NCI-H128 (cell line): Measurements from ENCODE around the gene STARD7.
"Not testable (repeated sequence)": the region's sequence is repeated elsewhere in the genome, so short reads cannot be mapped to it uniquely, and the experiment has no call there.

ENCODE experiments used
- DNase-seq: peaks from one replicate; lab custom pipeline; 2025; ENCODE audit not compliant: unreplicated experiment; lab: John Stamatoyannopoulos, UW

Gene STARD7

DNA sequence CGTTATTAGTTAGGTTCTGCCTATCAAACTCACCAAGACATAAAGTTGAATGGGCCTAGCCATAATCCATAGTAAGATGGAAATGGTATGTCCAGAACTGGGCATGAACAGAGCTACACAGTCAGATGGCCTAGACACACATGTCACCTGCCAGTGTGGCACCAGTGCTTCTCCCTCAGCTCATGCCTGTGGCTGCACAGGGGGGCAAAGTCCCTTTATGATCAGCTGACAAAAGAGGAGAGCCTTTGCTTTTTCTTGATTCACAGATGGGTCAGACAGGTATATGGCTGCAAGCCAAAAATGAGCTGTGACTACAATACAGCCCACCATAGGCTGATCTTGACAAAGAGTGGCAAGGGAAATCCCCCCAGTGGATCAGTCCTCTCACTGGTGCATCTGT, 28.3 kb upstream of the STARD7 start:
- no peak for DNase-seq

DNA sequence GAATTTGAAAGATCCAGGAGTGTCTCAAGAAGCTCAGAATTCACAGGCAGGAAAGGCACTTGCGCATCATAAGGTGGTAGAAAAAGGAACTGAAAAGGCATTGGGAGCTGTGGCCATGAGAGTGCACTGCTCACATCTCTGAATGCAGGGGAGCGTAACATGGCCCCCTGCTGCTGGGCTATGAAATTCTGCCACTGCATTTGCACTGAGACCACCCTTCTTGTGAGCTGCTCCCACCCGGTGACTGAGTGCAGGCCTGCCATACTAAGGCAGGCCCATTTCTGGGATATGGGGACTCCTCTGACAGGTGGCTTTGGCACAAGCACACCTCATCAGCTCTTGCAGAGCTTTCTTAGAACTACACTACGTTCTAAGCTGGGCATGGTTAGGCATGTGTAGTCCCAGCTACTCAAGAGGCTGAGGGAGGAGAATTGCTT, 25.3 kb upstream of the STARD7 start:
- DNase-seq, result no peak

DNA sequence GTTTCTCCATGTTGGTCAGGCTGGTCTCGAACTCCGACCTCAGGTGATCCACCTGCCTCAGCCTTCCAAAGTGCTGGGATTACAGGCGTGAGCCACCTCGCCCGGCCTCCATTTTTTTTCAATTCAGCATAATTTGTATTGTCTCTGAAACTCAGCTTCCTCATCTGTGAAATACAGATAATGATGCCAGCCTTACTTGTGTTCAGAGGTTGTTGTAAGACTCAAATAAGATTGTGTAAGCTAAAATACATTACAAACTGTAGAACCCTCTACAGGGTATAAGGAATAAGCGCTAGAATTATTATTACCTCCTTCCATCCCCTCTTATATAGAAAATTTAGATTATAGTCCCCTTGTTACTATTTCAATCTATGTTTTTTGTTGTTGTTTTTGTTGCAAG, 24.8 kb upstream of the STARD7 start:
- no peak for DNase-seq

DNA sequence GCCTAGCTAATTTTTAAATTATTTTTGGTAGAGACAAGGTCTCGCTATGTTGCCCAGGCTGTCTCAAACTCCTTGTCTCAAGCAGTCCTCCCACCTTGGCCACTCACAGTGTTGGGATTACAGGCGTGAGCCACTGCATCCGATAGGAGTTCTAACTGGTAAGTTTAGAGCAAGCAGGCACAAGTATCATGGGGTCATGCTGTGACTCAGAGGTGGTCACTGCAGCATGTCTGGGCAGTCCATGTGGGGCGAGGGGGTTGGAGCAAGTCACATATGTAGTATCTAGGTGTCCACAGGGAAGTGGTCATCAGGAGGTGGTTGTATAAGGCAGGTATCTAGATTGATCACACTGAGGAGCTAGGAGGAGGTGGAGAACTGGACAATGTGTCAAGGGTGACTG, 22.7 kb upstream of the STARD7 start:
- DNase-seq, result no peak

DNA sequence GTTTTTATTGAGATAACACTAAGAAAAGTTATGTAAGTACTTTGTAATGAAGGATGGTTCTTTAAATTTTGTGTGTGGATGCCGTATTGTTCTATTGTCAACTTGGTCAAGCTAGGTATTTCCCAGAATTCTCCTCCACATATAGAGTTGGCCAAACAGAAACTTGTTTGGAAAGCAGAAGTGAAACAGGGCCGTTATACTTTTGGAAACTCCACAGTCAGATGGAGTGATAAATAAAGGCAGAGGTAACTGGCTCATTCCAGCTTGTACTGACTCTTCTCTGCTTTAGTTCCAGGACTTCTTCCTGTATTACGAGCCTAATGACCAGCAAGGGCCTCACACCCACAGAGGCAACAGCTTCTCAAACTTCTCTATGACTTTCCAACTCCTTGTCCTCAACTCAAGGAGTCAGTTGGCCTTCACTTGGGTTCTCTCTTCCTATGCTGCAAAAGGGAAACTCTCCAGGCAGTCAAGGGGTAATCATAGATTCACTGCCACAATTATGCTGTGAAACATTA, 16.4 kb upstream of the STARD7 start:
- no peak for DNase-seq

DNA sequence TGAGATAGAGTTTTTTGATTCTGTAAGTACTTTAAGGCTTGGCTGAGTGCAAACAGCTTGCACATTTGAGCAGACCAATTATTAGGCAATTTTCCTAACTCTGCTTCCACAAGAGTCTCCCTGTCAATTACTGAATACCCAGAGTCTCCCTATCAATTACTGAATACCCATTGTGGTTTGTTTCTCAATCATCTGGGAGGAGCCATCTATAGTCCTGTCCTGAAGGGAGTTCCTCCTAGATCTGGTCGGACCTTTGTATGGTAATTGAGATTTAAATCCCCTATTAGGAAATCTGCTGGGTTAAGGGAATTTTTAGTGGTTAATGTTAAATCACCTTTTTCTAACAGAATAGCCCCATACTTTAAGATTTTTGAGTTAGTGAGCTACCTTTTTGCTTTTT, 12.5 kb upstream of the STARD7 start:
- not testable (repeated sequence) for DNase-seq

DNA sequence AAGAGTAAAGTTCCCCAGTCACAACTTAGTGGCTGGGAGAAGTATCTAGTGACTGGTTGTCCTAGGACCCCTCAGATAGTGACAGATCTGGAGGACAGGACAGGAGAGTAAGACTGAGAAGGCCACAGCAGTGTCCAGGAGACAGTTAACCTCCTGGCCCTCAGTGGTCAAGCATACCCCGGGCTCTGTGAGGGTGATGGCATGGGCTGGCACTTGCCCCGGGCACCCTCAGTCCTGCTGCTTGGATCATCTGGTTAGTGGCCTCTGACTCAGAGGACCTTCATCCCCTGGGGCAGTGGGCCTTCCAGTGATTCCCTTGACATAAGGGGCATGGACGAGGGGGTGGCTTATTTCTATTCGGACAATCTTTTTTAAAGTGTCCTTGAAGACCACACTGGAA, 11.3 kb upstream of the STARD7 start:
- not testable (repeated sequence) for DNase-seq

DNA sequence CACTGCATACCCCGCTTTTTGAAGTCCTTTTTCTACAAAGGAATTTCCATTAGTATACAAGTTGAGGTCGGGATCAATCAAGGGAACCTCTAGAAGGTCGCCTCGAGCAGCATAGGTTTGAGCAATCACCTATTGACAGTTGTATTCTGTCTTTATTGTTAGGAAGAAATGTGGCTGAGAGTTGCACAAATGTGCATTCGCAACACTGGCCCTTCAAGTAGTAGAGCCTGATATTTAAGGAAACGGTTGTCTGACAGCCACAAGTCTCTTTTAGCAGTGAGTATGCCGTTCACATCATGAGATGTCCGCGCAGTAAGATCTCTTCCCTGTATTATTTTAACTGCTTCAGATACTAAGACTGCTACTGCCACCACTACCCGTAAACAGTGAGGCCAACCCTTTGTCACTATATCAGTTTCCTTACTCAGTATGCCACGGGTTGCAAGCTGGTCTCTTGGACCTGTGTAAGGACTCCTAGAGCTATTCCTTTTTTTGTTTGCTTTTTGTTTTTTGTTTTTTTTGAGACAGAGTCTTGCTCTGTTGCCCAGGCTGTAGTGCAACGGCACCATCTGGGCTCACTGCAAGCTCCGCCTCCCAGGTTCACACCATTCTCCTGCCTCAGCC, 10.0 kb upstream of the STARD7 start:
- DNase-seq, result no peak

DNA sequence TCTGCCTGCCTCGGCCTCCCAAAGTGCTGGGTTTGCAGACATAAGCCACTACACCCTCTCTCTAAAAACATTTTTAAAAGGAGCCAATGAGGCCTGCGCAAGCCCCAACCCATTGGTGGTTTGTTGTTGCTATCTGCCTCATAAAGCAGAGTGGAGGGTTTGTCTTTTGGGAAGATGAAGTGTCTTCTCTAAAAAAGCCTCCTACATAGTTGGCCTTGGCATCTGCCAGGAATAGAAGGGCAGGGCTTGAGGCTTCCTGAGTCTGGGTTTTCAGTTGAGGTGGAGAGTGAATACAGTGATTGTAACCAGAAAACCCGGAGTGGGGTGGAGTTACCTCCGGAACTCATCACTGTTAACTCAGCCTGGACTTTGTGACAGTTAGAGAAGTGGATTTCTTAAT, 5.9 kb upstream of the STARD7 start:
- DNase-seq, result no peak

DNA sequence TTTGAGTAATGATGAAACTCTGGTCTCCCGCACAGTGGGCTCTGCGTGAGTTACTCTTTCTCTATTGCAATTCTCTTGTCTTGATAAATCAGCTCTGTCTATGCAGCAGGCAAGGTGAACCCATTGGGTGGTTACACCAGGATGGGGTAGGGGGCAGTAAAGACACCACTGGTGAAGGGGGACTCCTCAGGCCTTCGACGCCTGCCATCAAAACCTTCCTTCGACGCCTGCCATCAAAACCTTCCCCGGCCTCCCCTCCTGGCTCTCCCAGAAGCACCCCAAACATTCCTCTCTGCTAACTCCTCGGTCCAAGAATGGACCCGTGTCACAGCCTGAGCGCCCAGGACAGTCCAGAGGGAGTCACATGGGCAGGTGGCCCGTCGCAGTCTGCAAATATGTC, 4.8 kb upstream of the STARD7 start:
- DNase-seq, result no peak

DNA sequence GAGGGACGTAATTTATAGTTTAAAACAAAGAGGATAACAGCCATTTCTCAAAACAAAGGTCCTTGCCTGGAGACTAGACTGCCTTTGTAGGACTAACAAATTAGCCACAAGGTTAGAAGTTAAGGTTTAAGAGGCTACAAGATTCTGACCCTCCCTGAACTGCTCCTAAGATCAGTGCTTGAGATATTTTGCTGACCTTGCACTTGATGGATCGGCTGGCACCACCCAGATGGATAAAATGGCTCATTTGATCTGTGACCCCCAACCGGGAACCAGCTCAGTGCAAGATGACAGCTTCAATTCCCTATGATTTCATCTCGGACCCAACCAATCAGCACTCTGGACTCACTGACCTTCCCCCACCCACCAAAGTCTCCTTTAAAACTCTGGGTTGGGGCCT, 3.7 kb upstream of the STARD7 start:
- DNase-seq, result no peak

DNA sequence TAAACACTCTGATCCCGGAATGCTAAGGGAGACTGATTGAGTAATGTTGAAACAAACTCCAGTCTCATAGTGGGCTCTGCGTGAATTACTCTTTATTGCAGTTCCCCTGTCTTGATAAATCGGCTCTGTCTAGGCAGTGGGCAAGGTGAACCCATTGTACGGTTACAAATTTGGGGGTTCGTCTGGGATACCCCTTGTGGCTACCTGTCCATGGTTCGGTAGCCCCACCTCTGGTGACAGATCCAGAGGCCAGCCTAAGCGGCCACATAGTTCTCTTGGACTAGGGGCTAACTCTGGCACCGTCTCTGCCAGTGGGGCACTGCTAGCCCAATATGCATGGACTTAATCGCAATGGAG, 1.1 kb upstream of the STARD7 start:
- no peak for DNase-seq

DNA sequence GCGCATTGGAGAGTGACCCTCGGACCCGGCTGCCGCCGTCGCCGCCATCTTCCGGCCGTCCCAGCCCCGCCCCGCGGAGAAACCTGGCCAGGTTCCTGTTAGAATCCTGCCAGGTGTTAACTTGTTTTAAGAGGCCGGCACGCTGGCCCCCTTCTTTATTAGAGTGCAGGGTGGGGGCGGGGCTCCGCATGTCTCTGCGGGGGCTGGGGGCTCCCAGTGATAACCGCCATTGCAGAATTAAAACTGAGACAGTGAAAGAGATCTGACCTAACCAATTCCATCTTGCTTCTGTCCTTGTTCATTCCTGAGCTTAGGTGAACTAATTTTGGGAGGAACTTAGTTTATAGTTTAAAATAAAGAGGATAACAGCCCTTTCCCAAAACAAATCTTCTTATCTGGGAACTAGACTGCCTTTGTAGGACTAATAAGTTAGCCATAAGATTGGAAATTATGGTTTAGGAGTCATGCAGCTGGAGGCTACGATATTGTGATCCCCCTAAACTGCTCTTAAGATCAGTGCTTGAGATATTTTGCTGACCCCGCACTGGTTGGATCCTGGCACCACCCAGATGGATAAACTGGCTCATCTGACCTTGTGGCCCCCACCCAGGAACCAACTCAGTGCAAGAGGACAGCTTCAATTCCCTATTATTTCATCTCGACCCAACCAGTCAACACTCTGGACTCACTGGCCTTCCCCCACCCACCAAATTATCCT, 543 bp upstream of the STARD7 start:
- DNase-seq, result no peak

DNA sequence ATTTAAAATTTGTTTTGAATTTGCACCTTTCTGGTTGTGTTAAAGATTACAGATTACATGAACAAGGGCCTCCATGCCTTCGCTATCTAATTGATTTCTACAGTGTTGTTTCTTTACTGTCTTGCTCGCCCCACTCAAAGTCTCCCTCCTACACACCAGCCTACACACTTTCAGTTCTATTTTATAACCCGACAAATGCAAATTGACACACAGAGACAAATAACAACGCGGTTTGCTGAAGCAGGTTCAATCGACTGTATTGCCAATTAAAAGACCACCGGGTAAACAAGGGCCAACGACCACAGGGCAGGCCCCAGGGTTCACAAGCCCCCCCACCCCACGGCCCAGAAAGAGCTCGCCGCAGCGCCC, 869 bp downstream of the STARD7 start:
- no peak for DNase-seq

DNA sequence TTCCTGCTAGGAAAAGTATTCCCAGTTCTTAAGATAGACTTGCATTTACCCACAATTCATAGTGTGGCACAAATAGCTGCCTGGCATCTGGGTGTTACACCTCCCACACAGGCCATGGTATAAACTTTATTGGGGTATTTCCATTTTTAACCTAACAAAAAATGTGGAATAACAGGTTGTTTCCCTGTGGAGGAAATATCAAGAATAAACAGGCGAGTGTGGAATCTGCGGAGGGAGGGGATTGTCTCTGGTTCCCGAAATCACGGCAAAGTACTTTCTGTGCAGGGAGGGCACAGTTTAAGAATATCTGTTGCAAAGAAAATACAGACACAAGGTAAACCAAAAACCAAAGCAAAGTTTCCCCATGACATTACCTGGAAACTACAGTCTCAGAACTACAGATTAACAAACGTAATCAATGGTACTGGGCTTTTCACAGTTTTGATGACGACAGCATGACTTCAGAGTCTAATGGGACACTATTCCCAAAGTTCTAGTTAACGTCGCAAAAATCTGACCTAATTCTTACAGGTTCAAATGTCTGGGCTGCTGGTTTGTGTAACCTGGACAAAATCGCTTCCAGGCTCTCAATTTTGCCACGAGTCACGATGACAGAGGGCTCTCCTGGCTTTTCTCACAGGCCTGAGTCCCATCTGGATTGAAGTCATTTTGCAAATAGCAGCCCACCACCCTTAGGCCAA, 1.4 kb downstream of the STARD7 start:
- DNase-seq, result no peak

DNA sequence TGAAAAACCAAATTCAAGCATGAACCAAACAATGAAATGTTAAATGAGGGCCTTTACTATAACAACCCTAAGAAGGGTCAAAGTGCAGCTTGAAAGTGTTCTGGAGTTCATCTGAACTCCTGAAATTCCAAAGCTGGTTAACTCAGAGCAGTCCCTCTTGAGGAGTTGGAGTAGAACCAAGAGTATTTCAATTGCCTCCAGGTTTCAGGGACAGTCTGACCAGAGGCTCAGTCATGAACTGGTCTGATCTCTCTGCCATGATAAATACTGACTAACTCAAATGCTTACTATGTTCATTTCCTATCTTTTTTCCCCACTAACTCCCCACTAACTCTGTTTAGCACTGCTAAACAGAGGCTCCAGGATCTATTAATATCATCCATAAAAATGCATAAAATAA, 2.7 kb downstream of the STARD7 start:
- no peak for DNase-seq

DNA sequence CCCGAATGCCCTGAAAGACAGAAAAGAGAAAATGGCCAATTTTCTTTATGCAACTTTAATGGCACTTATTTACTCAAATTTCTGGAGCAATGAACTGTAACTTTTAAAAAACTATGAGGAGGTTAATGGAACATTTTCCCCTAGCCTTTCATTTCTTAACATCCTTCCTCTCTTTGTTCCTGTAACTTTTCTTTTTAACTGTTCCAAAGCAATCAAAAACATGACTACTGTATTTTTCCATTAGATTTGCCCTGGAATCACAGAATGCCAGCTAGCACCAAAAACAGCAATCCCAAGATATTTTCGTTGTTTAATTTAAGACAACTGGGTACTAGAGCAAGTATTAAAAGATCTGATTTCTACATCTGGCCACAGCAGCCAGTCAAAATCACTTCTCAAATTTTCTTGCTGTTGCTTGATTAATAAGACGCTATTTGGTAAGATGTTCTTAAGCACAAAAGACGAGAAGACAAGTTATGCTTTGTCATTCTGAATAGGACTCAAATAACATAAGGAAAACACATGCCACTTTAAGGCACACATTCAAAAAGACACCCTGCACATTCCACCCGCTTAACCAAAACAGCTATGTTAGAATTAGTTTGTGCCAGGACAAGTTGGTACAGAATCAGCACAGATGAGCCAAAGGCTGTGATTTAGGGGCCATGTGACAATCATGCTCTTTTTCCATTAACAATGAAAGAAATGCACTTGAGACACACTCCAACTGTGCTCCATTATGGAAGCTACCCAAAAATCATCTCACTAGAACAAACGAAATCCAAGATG, 3.6 kb downstream of the STARD7 start:
- no peak for DNase-seq

DNA sequence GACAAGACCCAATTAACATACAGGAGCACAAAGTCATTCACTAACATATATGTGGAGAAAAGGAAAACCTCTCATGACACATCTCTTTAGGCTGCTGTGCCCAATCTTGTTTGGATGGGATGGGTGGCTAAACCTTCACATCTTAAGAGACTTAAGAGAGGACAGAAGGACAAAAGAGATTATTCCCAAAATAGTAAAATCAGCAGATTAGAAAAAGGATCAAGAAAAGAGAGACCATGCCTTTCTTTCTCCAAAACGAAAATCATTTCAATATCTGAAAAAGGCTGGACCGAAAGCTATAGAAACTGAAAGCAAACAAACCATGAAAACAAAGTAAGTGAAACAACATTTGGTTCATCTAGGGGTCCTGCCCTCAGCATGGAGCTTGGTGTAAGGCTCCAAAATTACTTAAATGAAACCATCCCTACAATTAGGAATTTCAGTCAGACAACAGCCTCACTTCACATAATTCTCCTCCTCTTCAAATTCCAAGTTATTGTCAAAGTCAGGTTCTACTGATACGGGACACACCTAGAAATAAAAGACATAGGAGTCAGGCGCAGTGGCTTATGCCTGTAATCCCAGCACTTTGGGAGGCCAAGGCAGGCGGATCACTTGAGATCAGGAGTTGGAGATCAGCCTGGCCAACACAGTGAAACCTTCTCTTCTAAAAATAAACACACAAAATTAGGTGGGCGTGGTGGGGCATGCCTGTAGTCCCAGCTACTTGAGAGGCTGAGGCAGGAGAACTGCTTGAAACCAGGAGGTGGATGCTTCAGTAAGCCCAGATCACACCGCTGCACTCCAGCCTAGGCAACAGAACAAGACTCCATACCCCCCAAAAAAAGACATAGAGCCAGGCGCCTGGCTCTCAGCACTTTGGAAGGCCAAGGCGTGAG, 5.2 kb downstream of the STARD7 start:
- no peak for DNase-seq

DNA sequence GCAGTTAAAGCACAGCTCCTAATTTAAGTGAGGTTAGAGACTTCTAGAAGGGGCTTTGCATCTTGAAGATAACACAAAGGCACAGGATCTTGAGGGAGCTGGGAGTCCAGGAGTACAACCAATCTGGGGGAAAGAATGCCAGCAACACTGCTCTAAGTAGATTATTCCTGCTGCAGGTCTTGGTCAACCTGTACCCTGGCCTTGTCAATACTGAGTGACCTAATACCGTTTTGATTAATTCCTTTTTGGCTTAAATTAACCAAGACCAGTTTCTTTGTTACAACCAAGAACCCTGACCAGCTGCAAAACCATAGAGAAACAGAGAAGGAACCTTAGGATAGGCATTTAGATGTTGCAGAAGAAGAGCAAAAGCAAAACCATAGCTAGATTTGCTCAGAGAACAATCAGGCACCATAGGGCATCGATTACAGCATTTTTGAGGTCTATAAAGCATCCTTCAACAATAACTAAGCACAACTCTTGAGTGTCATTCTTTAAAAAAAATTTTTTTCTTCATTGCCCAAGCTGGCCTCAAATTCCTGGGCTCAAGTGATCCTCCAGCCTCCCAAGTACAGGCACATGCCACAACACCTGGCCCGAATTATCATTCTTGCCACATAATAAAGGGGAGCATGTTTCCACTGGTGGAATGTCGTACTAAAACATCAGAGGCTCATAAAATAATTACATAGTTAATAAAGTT, 6.3 kb downstream of the STARD7 start:
- DNase-seq, result no peak

DNA sequence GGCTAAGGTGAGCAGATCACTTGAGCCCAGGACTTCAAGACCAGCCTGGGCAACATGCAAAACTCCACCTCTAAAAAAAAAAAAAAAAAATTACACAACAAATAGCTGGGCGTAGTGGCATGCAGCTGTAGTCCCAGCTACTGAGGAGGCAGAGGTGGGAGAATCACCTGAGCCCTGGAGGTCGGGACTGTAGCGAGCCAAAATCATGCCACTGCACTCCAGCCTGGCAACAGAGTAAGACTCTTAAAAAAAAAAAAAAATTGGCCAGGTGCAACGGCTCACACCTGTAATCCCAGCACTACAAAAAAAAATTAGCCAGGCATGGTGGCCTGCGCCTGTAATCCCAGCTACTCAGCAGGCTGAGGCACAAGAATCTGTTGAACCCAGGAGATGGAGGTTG, 7.3 kb downstream of the STARD7 start:
- no peak for DNase-seq
